Measurements from ENCODE around the gene DNAH14.
"Not testable (repeated sequence)": the region's sequence is repeated elsewhere in the genome, so short reads cannot be mapped to it uniquely, and the experiment has no call there.

Gene DNAH14

GRCh38 chr1:224922404-224923164 is 6.9 kb upstream of the DNAH14 start:
- H3K9ac ChIP-seq: no peak overlapping the region
- H3K36me3 ChIP-seq (ENCODE audit: insufficient read depth): no peaks in the 10 kb centered on the region
- H3K4me2 ChIP-seq: no peak overlapping the region
- H3K27me3 ChIP-seq (ENCODE audit: insufficient read depth, low read depth): no peaks in the 10 kb centered on the region
- H4K20me1 ChIP-seq (ENCODE audit: insufficient read depth): no peaks in the 10 kb centered on the region
- TF ChIP-seq CTCF (conservative IDR thresholded peaks at IDR 0.05; ENCODE audit: low read depth, low read length): peak; percentile 83
- H3K4me1 ChIP-seq (ENCODE audit: low read depth, poor library complexity, severe bottlenecking): peaks cover 13% of the 10 kb centered on the region
- H3K4me3 ChIP-seq (IDR thresholded peaks at IDR 0.05; ENCODE audit: insufficient read depth, low read depth, low read length): no peak overlapping the region
- H2AFZ ChIP-seq (ENCODE audit: low read depth): peak overlapping the region; percentile 24; the same call in 1 of the 2 replicates
- no peak overlapping the region for H3K27ac ChIP-seq
- H3K79me2 ChIP-seq (ENCODE audit: insufficient read depth, low read depth): no peaks in the 10 kb centered on the region

- Histone ChIP-seq H3K4me3 (IDR thresholded peaks at IDR 0.05; ENCODE audit: insufficient read depth, low read depth, low read length) (no peak overlapping the region), H3K36me3 (ENCODE audit: insufficient read depth) (no peaks in the 10 kb centered on the region), H3K4me1 (ENCODE audit: low read depth, poor library complexity, severe bottlenecking) (peaks cover 13% of the 10 kb centered on the region), H3K27me3 (ENCODE audit: insufficient read depth, low read depth) (no peaks in the 10 kb centered on the region), H4K20me1 (ENCODE audit: insufficient read depth) (no peaks in the 10 kb centered on the region), H3K9ac (no peak overlapping the region), H3K79me2 (ENCODE audit: insufficient read depth, low read depth) (no peaks in the 10 kb centered on the region), H3K27ac (no peak overlapping the region), H3K4me2 (no peak overlapping the region), H2AFZ (ENCODE audit: low read depth) (no peak overlapping the region)
- TF ChIP-seq CTCF (conservative IDR thresholded peaks at IDR 0.05; ENCODE audit: low read depth, low read length): no peak
Observed at GRCh38 chr1:224923726-224924125, 5.7 kb upstream of the DNAH14 start.

GRCh38 chr1:224927631-224928030 is 1.8 kb upstream of the DNAH14 start:
- not testable (repeated sequence) for H3K4me1 ChIP-seq (ENCODE audit: low read depth, poor library complexity, severe bottlenecking); H3K36me3 ChIP-seq (ENCODE audit: insufficient read depth); H3K4me3 ChIP-seq (IDR thresholded peaks at IDR 0.05; ENCODE audit: insufficient read depth, low read depth, low read length); H3K27ac ChIP-seq; H3K27me3 ChIP-seq (ENCODE audit: insufficient read depth, low read depth); H4K20me1 ChIP-seq (ENCODE audit: insufficient read depth); H2AFZ ChIP-seq (ENCODE audit: low read depth); H3K9ac ChIP-seq; H3K4me2 ChIP-seq
- peaks cover 21% of the 10 kb centered on the region; the same call in 1 of the 2 replicates for H3K79me2 ChIP-seq (ENCODE audit: insufficient read depth, low read depth)

- peak overlapping the region; percentile 59 for H3K4me2 ChIP-seq
- H2AFZ ChIP-seq (ENCODE audit: low read depth): peak overlapping the region; percentile 72
- peak overlapping the region; percentile 29; the same call in 1 of the 2 replicates for H3K27ac ChIP-seq
Observed at GRCh38 chr1:224928906-224929305, 569 bp upstream of the DNAH14 start.

More at GRCh38 chr1:224928906-224929305, 569 bp upstream of the DNAH14 start:
- peaks cover 23% of the 10 kb centered on the region; the same call in 1 of the 2 replicates for H3K79me2 ChIP-seq (ENCODE audit: insufficient read depth, low read depth)
- peaks cover 9% of the 10 kb centered on the region for H3K4me1 ChIP-seq (ENCODE audit: low read depth, poor library complexity, severe bottlenecking)
- H3K27me3 ChIP-seq (ENCODE audit: insufficient read depth, low read depth): no peaks in the 10 kb centered on the region
- H3K9ac ChIP-seq: 0 out of 2 replicates have a peak overlapping the region, but pooled peaks have one; percentile 55
- no peaks in the 10 kb centered on the region for H3K36me3 ChIP-seq (ENCODE audit: insufficient read depth)
- H3K4me3 ChIP-seq (IDR thresholded peaks at IDR 0.05; ENCODE audit: insufficient read depth, low read depth, low read length): no peak overlapping the region
- H4K20me1 ChIP-seq (ENCODE audit: insufficient read depth): no peaks in the 10 kb centered on the region
- TF ChIP-seq CTCF (conservative IDR thresholded peaks at IDR 0.05; ENCODE audit: low read depth, low read length): no peak
